C4-2B (cell line): Measurements from ENCODE around the gene SMTNL2.

ENCODE experiments used
- H3K27ac ChIP-seq: fragments of 450-650 bp; 2 replicates; pipeline ENCODE4 v1.5.1; 2017
- ZFX ChIP-seq: fragments of 450-650 bp; IDR thresholded peaks from 2 replicates; pipeline ENCODE4 v1.6.1; 2017
- TF ChIP-seq, protein P1 (sequence below): fragments of 450-650 bp; conservative IDR thresholded peaks from 2 replicates; pipeline ENCODE4 v1.5.1; 2017; ENCODE audit warnings: mild to moderate bottlenecking

Gene SMTNL2

GRCh38 chr17:4582101-4582501 lies 2.2 kb upstream of the SMTNL2 start:
- TF ChIP-seq, protein P1, sequence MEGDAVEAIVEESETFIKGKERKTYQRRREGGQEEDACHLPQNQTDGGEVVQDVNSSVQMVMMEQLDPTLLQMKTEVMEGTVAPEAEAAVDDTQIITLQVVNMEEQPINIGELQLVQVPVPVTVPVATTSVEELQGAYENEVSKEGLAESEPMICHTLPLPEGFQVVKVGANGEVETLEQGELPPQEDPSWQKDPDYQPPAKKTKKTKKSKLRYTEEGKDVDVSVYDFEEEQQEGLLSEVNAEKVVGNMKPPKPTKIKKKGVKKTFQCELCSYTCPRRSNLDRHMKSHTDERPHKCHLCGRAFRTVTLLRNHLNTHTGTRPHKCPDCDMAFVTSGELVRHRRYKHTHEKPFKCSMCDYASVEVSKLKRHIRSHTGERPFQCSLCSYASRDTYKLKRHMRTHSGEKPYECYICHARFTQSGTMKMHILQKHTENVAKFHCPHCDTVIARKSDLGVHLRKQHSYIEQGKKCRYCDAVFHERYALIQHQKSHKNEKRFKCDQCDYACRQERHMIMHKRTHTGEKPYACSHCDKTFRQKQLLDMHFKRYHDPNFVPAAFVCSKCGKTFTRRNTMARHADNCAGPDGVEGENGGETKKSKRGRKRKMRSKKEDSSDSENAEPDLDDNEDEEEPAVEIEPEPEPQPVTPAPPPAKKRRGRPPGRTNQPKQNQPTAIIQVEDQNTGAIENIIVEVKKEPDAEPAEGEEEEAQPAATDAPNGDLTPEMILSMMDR, result no peak
- TF ChIP-seq ZFX, result no peak
- no peak overlapping the region for H3K27ac ChIP-seq

- no peak for TF ChIP-seq ZFX
- TF ChIP-seq, protein P1, result no peak
- H3K27ac ChIP-seq, result no peak overlapping the region
These were observed 1.6 kb upstream of the SMTNL2 start for GRCh38 chr17:4582691-4583090.

DNA sequence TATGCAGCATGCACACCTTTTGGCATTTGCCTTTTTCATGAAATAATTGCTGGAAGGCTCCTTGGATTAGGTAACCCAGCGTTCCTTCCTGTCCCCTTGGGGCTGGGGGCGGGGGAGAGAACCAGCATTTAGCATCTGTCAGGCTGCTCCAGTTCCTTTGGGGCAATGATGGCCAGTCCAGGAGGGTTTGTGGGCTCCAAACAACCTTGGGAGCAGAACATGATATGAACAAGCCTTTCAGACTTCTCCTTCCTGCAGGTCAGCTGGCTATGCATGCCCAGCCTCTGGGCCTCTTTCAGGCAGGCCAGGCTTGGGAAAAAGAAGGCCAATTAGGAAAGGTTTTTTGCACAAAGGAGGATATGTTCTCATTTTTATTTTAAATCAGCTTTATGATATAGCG lies 1.1 kb upstream of the SMTNL2 start:
- TF ChIP-seq, protein P1, result no peak
- TF ChIP-seq ZFX, result no peak

GRCh38 chr17:4583782-4584100 lies 588 bp upstream of the SMTNL2 start:
- no peak for TF ChIP-seq ZFX
- TF ChIP-seq, protein P1, result no peak
- no peak overlapping the region for H3K27ac ChIP-seq

More for the DNA sequence above, 1.1 kb upstream of the SMTNL2 start:
- no peak overlapping the region for H3K27ac ChIP-seq

GRCh38 chr17:4584917-4585637 lies 748 bp downstream of the SMTNL2 start:
- H3K27ac ChIP-seq, result no peak overlapping the region
- TF ChIP-seq, protein P1, result no peak
- no peak for TF ChIP-seq ZFX

GRCh38 chr17:4585638-4585994 lies 1.3 kb downstream of the SMTNL2 start:
- TF ChIP-seq, protein P1, result no peak
- no peak for TF ChIP-seq ZFX
- no peak overlapping the region for H3K27ac ChIP-seq

GRCh38 chr17:4586043-4586442 lies 1.7 kb downstream of the SMTNL2 start:
- H3K27ac ChIP-seq, result no peak overlapping the region
- no peak for TF ChIP-seq ZFX
- TF ChIP-seq, protein P1, result no peak
